ENCODE data around the gene ANKRD62.

The ANKRD62 gene

GRCh38 chr18:12093520-12094257 is at the start of gene ANKRD62:
ANKRD62 (plus strand) TSS chr18:12093843; CDS start chr18:12094018, 175 bp downstream.
- no peak for DNase-seq

- no peak for DNase-seq
Observed at GRCh38 chr18:12044591-12044990, 49.1 kb upstream of the ANKRD62 start.

GRCh38 chr18:12046046-12046750 is 47.4 kb upstream of the ANKRD62 start:
- DNase-seq: no peak

GRCh38 chr18:12046751-12047335 is 46.8 kb upstream of the ANKRD62 start:
- DNase-seq: no peak

GRCh38 chr18:12048010-12048826 is 45.4 kb upstream of the ANKRD62 start:
- no peak for DNase-seq

- DNase-seq: no peak
Observed at GRCh38 chr18:12048827-12049175, 44.8 kb upstream of the ANKRD62 start.

- peak in 1 of 2 donors; percentile 4 for DNase-seq
Observed at GRCh38 chr18:12049978-12050811, 43.4 kb upstream of the ANKRD62 start.

GRCh38 chr18:12052866-12053265 is 40.8 kb upstream of the ANKRD62 start:
- DNase-seq: no peak

- DNase-seq: no peak
Observed at GRCh38 chr18:12053289-12053688, 40.4 kb upstream of the ANKRD62 start.

GRCh38 chr18:12056034-12056883 is 37.4 kb upstream of the ANKRD62 start:
- no peak for DNase-seq

- no peak for DNase-seq
Observed at GRCh38 chr18:12056884-12057402, 36.7 kb upstream of the ANKRD62 start.

- DNase-seq: no peak
Observed at GRCh38 chr18:12057419-12058039, 36.1 kb upstream of the ANKRD62 start.

GRCh38 chr18:12059334-12060181 is 34.1 kb upstream of the ANKRD62 start:
- no peak for DNase-seq

- DNase-seq: no peak
Observed at GRCh38 chr18:12060182-12060870, 33.3 kb upstream of the ANKRD62 start.

GRCh38 chr18:12061685-12062084 is 32.0 kb upstream of the ANKRD62 start:
- DNase-seq: no peak

- no peak for DNase-seq
Observed at GRCh38 chr18:12062974-12063373, 30.7 kb upstream of the ANKRD62 start.

GRCh38 chr18:12064086-12064763 is 29.4 kb upstream of the ANKRD62 start:
- DNase-seq: no peak

GRCh38 chr18:12065397-12065796 is 28.2 kb upstream of the ANKRD62 start:
- DNase-seq: no peak

Data from bone marrow (tissue), 2 donors.